H9 (cell line): ENCODE measurements around the gene NACC2. TPM values are rescaled to one million over a fixed set of nuclear protein-coding genes. Genes with fewer than 3 reads are reported as not detected.

Experiments used
- DNase-seq: peaks from one replicate; pipeline ENCODE4 v3.0.0-alpha.2; 2017
- H2AFZ ChIP-seq: one replicate; pipeline ENCODE4 v1.6.1; 2013; ENCODE audit warnings: mild to moderate bottlenecking, low read length, control low read depth, moderate library complexity
- H2AK5ac ChIP-seq: 2 replicates; pipeline ENCODE4 v1.6.1; 2013; ENCODE audit warnings: low read length, control low read depth, mixed read lengths; ENCODE audit not compliant: insufficient read length
- H2BK120ac ChIP-seq: one replicate; pipeline ENCODE4 v1.6.1; 2013; ENCODE audit warnings: low read depth, mild to moderate bottlenecking, low read length, control low read depth, inconsistent platforms; ENCODE audit not compliant: poor library complexity, severe bottlenecking
- H2BK12ac ChIP-seq: 2 replicates; pipeline ENCODE4 v1.6.1; 2013; ENCODE audit warnings: low read length, control low read depth, mixed read lengths, low read depth; ENCODE audit not compliant: insufficient read length
- H2BK15ac ChIP-seq: 2 replicates; pipeline ENCODE4 v1.6.1; 2013; ENCODE audit warnings: low read depth, low read length, control low read depth
- H2BK20ac ChIP-seq: one replicate; pipeline ENCODE4 v1.6.1; 2013; ENCODE audit warnings: low read depth, mild to moderate bottlenecking, low read length, control low read depth, inconsistent platforms; ENCODE audit not compliant: poor library complexity, severe bottlenecking
- H2BK5ac ChIP-seq: 2 replicates; pipeline ENCODE4 v1.6.1; 2013; ENCODE audit warnings: low read length, control low read depth, mixed read lengths; ENCODE audit not compliant: insufficient read length
- H3K14ac ChIP-seq: 2 replicates; pipeline ENCODE4 v1.6.1; 2013; ENCODE audit warnings: low read length, control low read depth; ENCODE audit not compliant: insufficient read depth
- H3K18ac ChIP-seq: 2 replicates; pipeline ENCODE4 v1.6.1; 2013; ENCODE audit warnings: low read depth, mild to moderate bottlenecking, mixed read lengths, low read length, control low read depth; ENCODE audit not compliant: insufficient read length
- H3K23ac ChIP-seq: 2 replicates; pipeline ENCODE4 v1.6.1; 2013; ENCODE audit warnings: low read length, control low read depth, mixed read lengths, low read depth; ENCODE audit not compliant: insufficient read length
- H3K23me2 ChIP-seq: 2 replicates; pipeline ENCODE4 v1.6.1; 2013; ENCODE audit warnings: low read depth, mild to moderate bottlenecking, mixed read lengths, low read length, control low read depth; ENCODE audit not compliant: insufficient read length, poor library complexity, severe bottlenecking
- H3K27ac ChIP-seq: 2 replicates; pipeline ENCODE4 v1.5.1; 2013; ENCODE audit warnings: low read length, control low read depth, mixed read lengths, low read depth; ENCODE audit not compliant: insufficient read length
- H3K27me3 ChIP-seq: 2 replicates; pipeline ENCODE4 v1.6.1; 2013; ENCODE audit warnings: low read length, control low read depth, inconsistent platforms; ENCODE audit not compliant: insufficient read depth
- H3K4ac ChIP-seq: 2 replicates; pipeline ENCODE4 v1.6.1; 2013; ENCODE audit warnings: low read depth, mild to moderate bottlenecking, control low read depth, inconsistent platforms, low read length, moderate library complexity
- H3K4me1 ChIP-seq: 2 replicates; pipeline ENCODE4 v1.6.1; 2013; ENCODE audit warnings: low read length, control low read depth, inconsistent platforms; ENCODE audit not compliant: insufficient read depth
- H3K4me2 ChIP-seq: 2 replicates; pipeline ENCODE4 v1.6.1; 2013; ENCODE audit warnings: low read length, control low read depth, mixed read lengths; ENCODE audit not compliant: insufficient read length, insufficient read depth
- H3K56ac ChIP-seq: 2 replicates; pipeline ENCODE4 v1.6.1; 2013; ENCODE audit warnings: low read depth, mild to moderate bottlenecking, mixed read lengths, low read length, control low read depth; ENCODE audit not compliant: insufficient read length
- H3K79me1 ChIP-seq: 2 replicates; pipeline ENCODE4 v1.6.1; 2013; ENCODE audit warnings: low read depth, mild to moderate bottlenecking, moderate library complexity, low read length, control low read depth, inconsistent platforms; ENCODE audit not compliant: insufficient read depth, poor library complexity, severe bottlenecking
- H3K79me2 ChIP-seq: 2 replicates; pipeline ENCODE4 v1.6.1; 2013; ENCODE audit warnings: low read length, control low read depth, inconsistent platforms; ENCODE audit not compliant: insufficient read depth
- H3K9ac ChIP-seq: 2 replicates; pipeline ENCODE4 v1.6.1; 2013; ENCODE audit warnings: low read length, control low read depth, mixed read lengths; ENCODE audit not compliant: insufficient read length; ENCODE audit errors: extremely low read depth
- H3K9me3 ChIP-seq: one replicate; pipeline ENCODE4 v1.6.1; 2013; ENCODE audit warnings: low read depth, low read length, inconsistent platforms; ENCODE audit not compliant: control insufficient read depth
- H3T11ph ChIP-seq: one replicate; pipeline ENCODE4 v1.6.1; 2013; ENCODE audit warnings: mild to moderate bottlenecking, low read length, control low read depth, inconsistent platforms
- H4K20me1 ChIP-seq: one replicate; pipeline ENCODE4 v1.6.1; 2013; ENCODE audit not compliant: control insufficient read depth, insufficient read length, insufficient read depth
- H4K5ac ChIP-seq: 2 replicates; pipeline ENCODE4 v1.6.1; 2013; ENCODE audit warnings: low read depth, mild to moderate bottlenecking, mixed read lengths, low read length, control low read depth; ENCODE audit not compliant: insufficient read length
- H4K8ac ChIP-seq: replicated peaks from 2 replicates; pipeline ENCODE4 v1.6.1; 2013; ENCODE audit warnings: low read length, control low read depth, mixed read lengths, low read depth; ENCODE audit not compliant: insufficient read length
- H4K91ac ChIP-seq: 2 replicates; pipeline ENCODE4 v1.6.1; 2013; ENCODE audit warnings: low read depth, mild to moderate bottlenecking, moderate library complexity, mixed read lengths, low read length, control low read depth; ENCODE audit not compliant: insufficient read length
- H3K27ac Mint-ChIP-seq, 3 experiments: 2 replicates in 2 of 3; 3 replicates in 1 of 3; pipeline ENCODE4 v1.8.0; 2020 to 2021; ENCODE audit warnings: mixed read lengths in 3 of 3, mild to moderate bottlenecking in 1 of 3, moderate library complexity in 1 of 3
- H3K27me3 Mint-ChIP-seq: 2 replicates; pipeline ENCODE4 v1.8.0; 2021; ENCODE audit warnings: low read depth, mild to moderate bottlenecking, moderate library complexity, mixed read lengths
- H3K36me3 Mint-ChIP-seq, 3 experiments: 2 replicates in 2 of 3; 3 replicates in 1 of 3; pipeline ENCODE4 v1.8.0; 2020 to 2021; ENCODE audit warnings: low read depth in 3 of 3, mixed read lengths in 3 of 3; ENCODE audit not compliant: insufficient read depth in 1 of 3
- H3K4me1 Mint-ChIP-seq, 2 experiments: 2 replicates each; pipeline ENCODE4 v1.8.0; 2020; ENCODE audit warnings: mixed read lengths in 2 of 2
- H3K4me3 Mint-ChIP-seq, 2 experiments: 2 replicates in 1 of 2; 3 replicates in 1 of 2; pipeline ENCODE4 v1.8.0; 2020 to 2021; ENCODE audit warnings: mild to moderate bottlenecking in 2 of 2, mixed read lengths in 2 of 2, moderate library complexity in 1 of 2
- H3K9me3 Mint-ChIP-seq, 2 experiments: 2 replicates in 1 of 2; 3 replicates in 1 of 2; pipeline ENCODE4 v1.8.0; 2020; ENCODE audit warnings: mild to moderate bottlenecking in 2 of 2, mixed read lengths in 2 of 2, moderate library complexity in 1 of 2
- WGBS: extraction: QIAGEN DNeasy Blood & Tissue Kit; methylation state at CpG from one replicate; pipeline ENCODE4 v1.1.7; 2013; ENCODE audit warnings: missing lambda C conversion rate, low lambda C conversion rate, mixed read lengths; ENCODE audit not compliant: insufficient read length; ENCODE audit errors: extremely low coverage; 5-methylcytosine and 5-hydroxymethylcytosine counted together
- total RNA-seq: library from RNA; stranded (reverse); gene quantifications from 2 replicates; pipeline ENCODE4 v1.2.1, GENCODE V29; 2021
- TF ChIP-seq, protein P1 (sequence below): fragments of 200-600 bp; sonication (generic); conservative IDR thresholded peaks from 3 replicates; pipeline ENCODE4 v1.8.0; 2021; ENCODE audit warnings: antibody characterized with exemption, mild to moderate bottlenecking

NACC2 gene
- total RNA-seq, 1 experiment from 2014 or later, result 11.5 TPM

- no peaks in the 10 kb centered on the region for H3K9me3 ChIP-seq
- H2BK12ac ChIP-seq, result no peak overlapping the region
- H3K79me2 ChIP-seq, result no peaks in the 10 kb centered on the region
- TF ChIP-seq, protein P1, sequence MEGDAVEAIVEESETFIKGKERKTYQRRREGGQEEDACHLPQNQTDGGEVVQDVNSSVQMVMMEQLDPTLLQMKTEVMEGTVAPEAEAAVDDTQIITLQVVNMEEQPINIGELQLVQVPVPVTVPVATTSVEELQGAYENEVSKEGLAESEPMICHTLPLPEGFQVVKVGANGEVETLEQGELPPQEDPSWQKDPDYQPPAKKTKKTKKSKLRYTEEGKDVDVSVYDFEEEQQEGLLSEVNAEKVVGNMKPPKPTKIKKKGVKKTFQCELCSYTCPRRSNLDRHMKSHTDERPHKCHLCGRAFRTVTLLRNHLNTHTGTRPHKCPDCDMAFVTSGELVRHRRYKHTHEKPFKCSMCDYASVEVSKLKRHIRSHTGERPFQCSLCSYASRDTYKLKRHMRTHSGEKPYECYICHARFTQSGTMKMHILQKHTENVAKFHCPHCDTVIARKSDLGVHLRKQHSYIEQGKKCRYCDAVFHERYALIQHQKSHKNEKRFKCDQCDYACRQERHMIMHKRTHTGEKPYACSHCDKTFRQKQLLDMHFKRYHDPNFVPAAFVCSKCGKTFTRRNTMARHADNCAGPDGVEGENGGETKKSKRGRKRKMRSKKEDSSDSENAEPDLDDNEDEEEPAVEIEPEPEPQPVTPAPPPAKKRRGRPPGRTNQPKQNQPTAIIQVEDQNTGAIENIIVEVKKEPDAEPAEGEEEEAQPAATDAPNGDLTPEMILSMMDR, result peak; percentile 74
- no peak overlapping the region for H4K8ac ChIP-seq
- H3K4me2 ChIP-seq, result no peak overlapping the region
- H4K91ac ChIP-seq, result no peak overlapping the region
- no peak overlapping the region for H2AK5ac ChIP-seq
- no peak overlapping the region for H2BK20ac ChIP-seq
- H3K23me2 ChIP-seq, result no peaks in the 10 kb centered on the region
- no CpG with 5 or more reads among the region's 16 CpGs for WGBS
- H3K4me1 Mint-ChIP-seq, result peaks cover 12 to 31% of the 10 kb centered on the region in 2 experiments
- H4K20me1 ChIP-seq, result no peaks in the 10 kb centered on the region
- H3K4me3 Mint-ChIP-seq, result no peak overlapping the region
- H2BK5ac ChIP-seq, result no peak overlapping the region
- H3K36me3 Mint-ChIP-seq, result no peaks in the 10 kb centered on the region
- no peak overlapping the region for H4K5ac ChIP-seq
- peak; percentile 81 for DNase-seq
- no peak overlapping the region for H3K18ac ChIP-seq
- H3K56ac ChIP-seq, result no peak overlapping the region
- no peak overlapping the region for H3K9ac ChIP-seq
- no peaks in the 10 kb centered on the region; the same call in 1 of the 2 replicates for H3K4me1 ChIP-seq
- H3K27ac Mint-ChIP-seq, result no peak overlapping the region
- H2BK120ac ChIP-seq, result no peak overlapping the region
- H3K27me3 Mint-ChIP-seq, result peaks cover 1% of the 10 kb centered on the region; the same call in 1 of the 2 replicates
- H3K4ac ChIP-seq, result no peak overlapping the region
- no peaks in the 10 kb centered on the region for H3K9me3 Mint-ChIP-seq
- no peak overlapping the region for H3T11ph ChIP-seq
- no peak overlapping the region for H3K27ac ChIP-seq
- no peak overlapping the region for H3K23ac ChIP-seq
- no peak overlapping the region for H2AFZ ChIP-seq
- H3K79me1 ChIP-seq, result no peaks in the 10 kb centered on the region
- no peak overlapping the region; the same call in 1 of the 2 replicates for H3K14ac ChIP-seq
- H2BK15ac ChIP-seq, result no peak overlapping the region
- no peaks in the 10 kb centered on the region for H3K27me3 ChIP-seq
These were observed 48.3 kb upstream of the NACC2 start for GRCh38 chr9:136143215-136144001.
